Renal cortex interstitium (tissue), 15 donors: ENCODE results near the gene GGA3. TPM values are rescaled to one million over a fixed set of nuclear protein-coding genes. Genes with fewer than 3 reads are reported as not detected.
"Not testable (repeated sequence)": the region's sequence is repeated elsewhere in the genome, so short reads cannot be mapped to it uniquely, and the experiment has no call there.

Experiments used
- DNase-seq, 11 donors: peaks; one replicate each; pipeline ENCODE4 v3.0.0-alpha.2; 2013; ENCODE audit warnings: low read depth in 9 of 11, low spot score in 4 of 11; ENCODE audit errors: extremely low read depth in 1 of 11
- long read RNA-seq, 16 experiments: transcript quantifications; one replicate each; lab custom pipeline, GENCODE V29; 2026
- polyA plus RNA-seq, 3 donors: library from polyadenylated mRNA; unstranded; fragments of 120-200 nt; gene quantifications; one replicate each; pipeline ENCODE4 v1.2.1, GENCODE V29; 2013; ENCODE audit not compliant: insufficient read length in 3 of 3

Gene GGA3
- polyA plus RNA-seq: 10 to 100 TPM; 44.3 to 46.9 (median 44.3) TPM
- long read RNA-seq, donor 1: 0 reads
- long read RNA-seq, donor 2, partial matches to known transcripts: 0 of 1 reads
- long read RNA-seq, donor 2, other reads (novel, unspliced or antisense): 0 of 1 reads
- long read RNA-seq, donor 3, full-length matches to known transcripts: 1 of 184 reads
- long read RNA-seq, donor 3, partial matches to known transcripts: 79 of 184 reads
- long read RNA-seq, donor 3, other reads (novel, unspliced or antisense): 104 of 184 reads
- long read RNA-seq, donor 4, partial matches to known transcripts: 0 of 1 reads
- long read RNA-seq, donor 4, other reads (novel, unspliced or antisense): 0 of 1 reads
- long read RNA-seq, donor 5: 0 reads
- long read RNA-seq, donor 6, partial matches to known transcripts: 0 of 1 reads
- long read RNA-seq, donor 6, other reads (novel, unspliced or antisense): 0 of 1 reads
- long read RNA-seq, donor 7, partial matches to known transcripts: 130 of 211 reads
- long read RNA-seq, donor 7, other reads (novel, unspliced or antisense): 81 of 211 reads
- long read RNA-seq, donor 8: 0 reads
- long read RNA-seq, donor 9, full-length matches to known transcripts: 1 of 112 reads
- long read RNA-seq, donor 9, partial matches to known transcripts: 48 of 112 reads
- long read RNA-seq, donor 9, other reads (novel, unspliced or antisense): 63 of 112 reads
- long read RNA-seq, donor 10, partial matches to known transcripts: 25 of 80 reads
- long read RNA-seq, donor 10, other reads (novel, unspliced or antisense): 54 of 80 reads
- long read RNA-seq, donor 11, partial matches to known transcripts: 0 of 1 reads
- long read RNA-seq, donor 11, other reads (novel, unspliced or antisense): 0 of 1 reads
- long read RNA-seq, donor 12, partial matches to known transcripts: 0 of 2 reads
- long read RNA-seq, donor 12, other reads (novel, unspliced or antisense): 0 of 2 reads
- long read RNA-seq, donor 13: 0 reads
- long read RNA-seq, donor 14, partial matches to known transcripts: 58 of 146 reads
- long read RNA-seq, donor 14, other reads (novel, unspliced or antisense): 87 of 146 reads
- long read RNA-seq, donor 15: 0 reads
- long read RNA-seq, donor 16, full-length matches to known transcripts: 5 of 22 reads
- long read RNA-seq, donor 16, partial matches to known transcripts: 17 of 22 reads
- long read RNA-seq, donor 16, other reads (novel, unspliced or antisense): 0 of 22 reads

- DNase-seq: peak; percentile 83 to 98 (median 93)
Observed at GRCh38 chr17:75261336-75262111, at the start of gene GGA3, which contains the start of gene MRPS7. Gene GGA3, minus strand, starts transcription at chr17:75261606. Its CDS starts 19 bp downstream, at chr17:75261587. Gene MRPS7, plus strand, starts transcription at chr17:75261879. Its CDS starts 22 bp downstream, at chr17:75261901.

GRCh38 chr17:75308732-75309629 is 47.6 kb upstream of the GGA3 start:
- no peak for DNase-seq

- no peak for DNase-seq
Observed at GRCh38 chr17:75307957-75308731, 46.7 kb upstream of the GGA3 start.

GRCh38 chr17:75301502-75302206 is 40.2 kb upstream of the GGA3 start:
- DNase-seq: no peak

- DNase-seq: no peak
Observed at GRCh38 chr17:75301049-75301448, 39.6 kb upstream of the GGA3 start.

GRCh38 chr17:75300280-75300679 is 38.9 kb upstream of the GGA3 start:
- no peak for DNase-seq

- no peak for DNase-seq
Observed at GRCh38 chr17:75295201-75296158, 34.1 kb upstream of the GGA3 start.

GRCh38 chr17:75292810-75293448 is 31.5 kb upstream of the GGA3 start:
- not testable (repeated sequence) for DNase-seq

- DNase-seq: peak in 8 of 11 donors; percentile 19 to 37 (median 25)
Observed at GRCh38 chr17:75289832-75290337, 28.5 kb upstream of the GGA3 start.

- DNase-seq: peak; percentile 90 to 98 (median 95)
Observed at GRCh38 chr17:75289115-75289831, 27.9 kb upstream of the GGA3 start, which contains the start of gene SLC25A19. Gene SLC25A19, minus strand, starts transcription at chr17:75289433. Its CDS starts 2,669 bp downstream, at chr17:75286764.

- DNase-seq: no peak
Observed at GRCh38 chr17:75288770-75289114, 27.3 kb upstream of the GGA3 start.

GRCh38 chr17:75288359-75288758 is 27.0 kb upstream of the GGA3 start:
- no peak for DNase-seq

- no peak for DNase-seq
Observed at GRCh38 chr17:75287221-75287620, 25.8 kb upstream of the GGA3 start.

GRCh38 chr17:75285123-75285522 is 23.7 kb upstream of the GGA3 start:
- DNase-seq: no peak
